DMS153 (cell line): ENCODE data around the gene ABTB1.

Source experiments
- DNase-seq: peaks from one replicate; lab custom pipeline; 2025; lab: John Stamatoyannopoulos, UW

Gene ABTB1

DNA sequence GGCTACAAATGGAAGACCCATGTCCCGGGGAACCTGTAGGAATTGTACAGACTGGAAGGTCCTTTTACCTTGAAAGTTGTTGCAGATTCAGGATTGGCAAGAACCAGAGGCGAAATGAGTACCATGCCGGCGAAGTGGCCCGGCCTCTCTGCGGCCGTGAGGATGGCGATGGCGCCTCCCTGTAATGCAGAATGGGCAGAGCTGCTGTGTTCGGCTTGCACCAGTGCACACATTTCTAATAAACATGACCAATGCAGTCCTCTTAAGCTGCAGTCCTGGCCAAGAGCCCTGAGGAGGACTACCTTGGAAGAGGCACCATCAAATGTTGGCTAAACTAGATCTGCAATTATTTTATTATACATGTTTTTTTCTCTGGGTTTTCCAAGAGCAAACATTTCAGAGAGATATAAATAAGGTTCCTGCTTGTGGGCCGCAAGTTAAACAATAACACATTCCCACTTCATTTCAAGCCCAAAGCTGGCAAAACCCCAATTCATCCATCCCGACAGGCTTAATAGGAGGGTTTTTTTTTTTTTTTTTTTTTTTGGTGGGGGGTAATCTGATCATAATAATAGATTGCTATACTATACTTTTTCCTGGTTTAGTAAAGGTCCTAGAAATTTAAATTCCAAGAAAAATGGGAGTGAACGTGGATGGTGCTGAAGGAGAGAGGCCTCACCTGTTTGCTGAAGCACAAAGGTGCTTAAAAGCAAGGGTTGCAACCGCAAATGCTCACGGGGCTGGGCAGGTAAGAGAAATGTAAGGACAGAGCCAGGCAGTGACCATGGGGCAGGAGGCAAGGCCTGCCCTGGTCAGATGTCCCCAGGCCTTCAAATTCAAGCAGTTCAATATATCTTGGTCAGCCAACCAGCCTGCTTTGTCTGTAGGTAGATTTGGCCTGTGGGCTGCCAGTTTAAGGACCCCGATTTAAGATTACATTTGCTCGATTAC, 48.5 kb downstream of the ABTB1 start:
- no peak for DNase-seq

DNA sequence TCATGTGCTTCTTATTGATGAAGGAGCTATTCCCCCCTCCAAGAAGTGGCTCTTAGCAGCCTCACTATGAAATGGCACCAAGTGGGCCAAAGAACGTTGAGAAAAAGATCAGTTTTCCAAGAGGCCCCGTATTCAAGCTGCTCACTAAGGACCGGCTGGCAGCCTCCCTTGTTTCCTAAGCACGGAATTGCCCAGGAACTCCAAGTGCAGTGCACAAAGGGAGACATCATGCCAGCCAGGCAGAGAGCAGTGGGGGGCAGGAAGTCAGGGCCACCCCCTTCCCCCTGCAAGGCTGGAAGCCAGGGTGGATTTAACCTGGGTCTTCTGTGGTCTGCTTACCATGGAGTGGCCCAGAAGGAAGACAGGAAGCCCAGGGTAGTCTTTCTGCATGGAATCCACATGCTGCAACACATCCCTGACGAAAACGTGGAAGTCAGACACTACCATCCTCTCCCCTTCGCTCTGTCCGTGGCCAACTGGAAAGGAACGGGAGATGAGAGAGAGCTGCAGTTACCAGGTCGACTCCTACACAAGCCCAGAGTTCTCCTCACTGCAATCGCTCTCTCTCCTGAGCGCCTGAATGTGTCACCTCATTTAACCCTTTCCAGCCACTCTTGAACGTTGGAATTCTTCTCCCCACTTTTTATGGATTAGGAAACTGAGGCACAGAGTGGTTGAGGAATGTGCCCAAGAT, 49.5 kb downstream of the ABTB1 start:
- no peak for DNase-seq

DNA sequence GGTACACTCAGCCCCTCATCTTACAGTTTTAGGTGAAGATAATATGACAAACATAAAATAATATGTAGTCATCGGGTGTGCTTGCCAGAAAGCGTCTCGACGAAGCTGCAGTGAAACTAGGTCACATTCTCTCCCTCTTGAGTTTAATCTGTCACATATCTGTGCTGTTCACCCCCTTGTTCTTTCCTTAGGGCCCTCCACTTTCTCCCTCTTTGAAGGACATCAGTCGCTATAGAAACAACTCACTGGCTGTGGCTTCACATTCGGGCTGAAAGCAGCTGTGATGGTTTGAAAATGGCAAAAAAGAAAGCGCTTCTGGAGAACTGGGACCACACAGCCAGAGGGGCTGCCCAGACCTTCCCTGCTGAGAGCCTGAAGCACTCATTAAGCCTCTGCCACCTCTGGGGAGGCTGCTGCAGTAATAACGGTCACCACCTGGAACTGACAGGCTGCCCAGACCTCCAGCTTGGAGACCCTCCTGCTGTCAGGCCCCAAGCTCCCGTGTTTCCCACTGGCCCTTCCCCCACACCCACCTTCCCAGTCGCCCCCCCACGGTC, 50.3 kb downstream of the ABTB1 start:
- no peak for DNase-seq

DNA sequence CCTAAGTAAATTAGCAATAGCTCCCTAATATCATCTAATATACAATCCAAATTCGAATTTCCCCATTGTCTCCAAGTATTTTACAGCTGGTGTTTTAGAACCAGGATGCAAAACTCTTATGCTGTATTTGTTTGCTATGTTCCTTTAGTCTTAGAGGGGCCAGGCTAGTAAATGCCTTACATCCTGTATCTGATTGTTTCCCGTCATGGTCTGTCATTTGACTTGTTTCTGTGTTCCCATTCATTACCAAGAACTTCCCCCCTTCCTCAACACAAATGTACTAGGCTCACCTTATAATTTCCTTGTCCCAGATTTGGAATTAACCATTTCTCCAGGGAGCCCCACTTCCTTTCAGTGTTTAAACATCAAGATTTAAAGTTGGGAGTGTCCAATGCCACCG, 54.1 kb downstream of the ABTB1 start:
- no peak for DNase-seq

DNA sequence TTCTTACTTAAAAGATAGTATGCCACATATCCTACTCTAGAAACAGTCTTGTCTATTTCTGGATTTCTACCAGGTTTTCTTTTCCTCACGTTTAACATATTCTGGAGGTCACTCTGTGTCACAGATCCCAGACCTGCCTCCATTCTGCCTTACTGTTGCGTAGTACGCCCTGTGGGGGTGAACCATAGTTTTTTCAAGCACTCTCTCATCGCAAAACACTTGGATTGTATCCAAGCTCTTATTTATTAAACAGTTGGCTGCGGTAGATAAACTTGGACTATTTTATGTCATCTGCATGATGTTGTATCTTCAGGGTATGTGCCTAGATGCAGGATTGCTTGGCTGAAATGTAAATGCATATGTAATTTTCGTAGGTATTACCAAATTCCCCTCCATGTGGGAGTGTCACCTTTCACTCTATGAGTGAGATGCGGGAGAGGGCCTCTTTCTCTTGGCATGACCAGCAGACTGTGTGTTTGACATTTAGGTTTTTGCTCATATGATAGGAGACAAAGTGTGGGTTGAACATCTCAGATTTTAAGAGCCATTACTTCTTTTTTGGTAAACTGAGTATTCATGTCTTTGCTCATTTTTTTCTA, 55.8 kb downstream of the ABTB1 start:
- peak; percentile 21 for DNase-seq

DNA sequence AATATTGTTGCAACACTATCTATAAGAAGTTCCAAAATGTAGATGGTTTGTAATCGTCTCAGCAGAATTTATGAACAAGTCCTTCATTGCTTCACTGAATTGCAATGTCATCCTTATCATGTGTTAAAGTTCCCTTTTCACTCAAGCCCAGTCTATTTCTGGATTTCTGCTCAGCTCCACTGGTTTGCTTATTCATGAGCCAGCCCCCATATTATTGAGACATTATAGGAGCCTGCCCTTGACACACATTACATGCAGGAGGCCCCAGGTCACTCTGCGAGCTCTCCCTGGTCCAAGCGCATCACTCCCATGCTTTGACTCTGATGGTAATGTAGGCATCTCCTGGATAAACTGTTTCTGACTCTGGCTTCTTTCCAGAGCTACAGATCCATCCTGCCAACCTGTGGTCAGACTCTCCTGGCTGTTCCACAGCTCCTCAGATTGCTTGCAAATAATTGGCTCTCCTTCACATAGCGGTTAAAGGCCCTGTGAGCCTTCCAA, 56.9 kb downstream of the ABTB1 start:
- no peak for DNase-seq

DNA sequence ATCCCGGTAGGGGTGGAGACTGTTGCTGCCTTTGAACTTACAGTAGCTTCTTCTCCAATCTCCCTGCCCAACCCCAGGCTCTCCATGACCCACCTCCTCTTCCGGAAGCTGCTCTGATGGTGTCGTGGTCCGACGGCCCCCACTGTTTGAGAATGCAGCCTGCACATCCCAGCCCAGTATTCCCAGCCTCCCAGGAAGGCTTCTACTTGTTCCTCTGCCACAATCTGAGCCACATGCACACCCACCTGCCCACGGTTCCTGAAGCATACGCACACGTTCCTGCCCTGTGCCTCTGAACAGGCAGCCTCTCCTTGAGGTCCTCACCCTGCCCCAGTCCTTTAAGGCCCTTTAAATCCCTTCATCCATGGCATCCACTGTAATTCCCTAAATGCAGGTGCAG, 57.4 kb downstream of the ABTB1 start:
- DNase-seq: no peak
